GM23338 (cell line): ENCODE results near the gene PGM2. TPM values are rescaled to one million over a fixed set of nuclear protein-coding genes. Genes with fewer than 3 reads are reported as not detected.

Source experiments
- ATAC-seq: fragments of 200-7000 bp; cut with Tn5 transposase; 3 replicates; pipeline ENCODE4 v1.9.1; 2020
- DNase-seq: peaks from one replicate; pipeline ENCODE4 v3.0.0-alpha.2; 2015; ENCODE audit warnings: low spot score
- H2AFZ ChIP-seq: fragments of 200-600 bp; sonication (generic); 2 replicates; pipeline ENCODE4 v1.8.0; 2016; ENCODE audit warnings: antibody characterized with exemption, mild to moderate bottlenecking, moderate library complexity
- H3F3A ChIP-seq: fragments of 200-600 bp; sonication (generic); replicated peaks from 2 replicates; pipeline ENCODE4 v1.8.0; 2017; ENCODE audit warnings: antibody characterized with exemption, mixed run types, low read depth
- H3K27ac ChIP-seq: fragments of 200-600 bp; sonication (generic); 2 replicates; pipeline ENCODE4 v1.6.1; 2016; ENCODE audit warnings: low read depth
- H3K27me3 ChIP-seq: fragments of 200-600 bp; sonication (generic); 2 replicates; pipeline ENCODE4 v1.8.0; 2016; ENCODE audit warnings: mild to moderate bottlenecking, mixed run types, moderate library complexity; ENCODE audit not compliant: insufficient read depth
- H3K36me3 ChIP-seq: fragments of 200-600 bp; sonication (generic); 2 replicates; pipeline ENCODE4 v1.8.0; 2016; ENCODE audit warnings: mild to moderate bottlenecking; ENCODE audit not compliant: insufficient read depth
- H3K4me1 ChIP-seq: fragments of 200-600 bp; sonication (generic); 2 replicates; pipeline ENCODE4 v1.8.0; 2016; ENCODE audit warnings: mild to moderate bottlenecking, moderate library complexity; ENCODE audit not compliant: insufficient read depth
- H3K4me2 ChIP-seq: fragments of 200-600 bp; sonication (generic); 2 replicates; pipeline ENCODE4 v1.7.1; 2017; ENCODE audit warnings: mixed run types
- H3K4me3 ChIP-seq: fragments of 200-600 bp; sonication (generic); 2 replicates; pipeline ENCODE4 v1.6.1; 2016; ENCODE audit warnings: mixed run types
- H3K79me2 ChIP-seq: fragments of 200-600 bp; sonication (generic); replicated peaks from 2 replicates; pipeline ENCODE4 v1.8.0; 2017; ENCODE audit warnings: mild to moderate bottlenecking; ENCODE audit not compliant: insufficient read depth
- H3K9me2 ChIP-seq: fragments of 200-600 bp; sonication (generic); 2 replicates; pipeline ENCODE4 v1.8.0; 2017; ENCODE audit not compliant: insufficient read depth
- H4K20me1 ChIP-seq: fragments of 200-600 bp; sonication (generic); replicated peaks from 2 replicates; pipeline ENCODE4 v1.8.0; 2017; ENCODE audit warnings: mild to moderate bottlenecking; ENCODE audit not compliant: insufficient read depth
- H3K27ac Mint-ChIP-seq: 2 replicates; pipeline ENCODE4 v1.8.0; 2020; ENCODE audit warnings: inconsistent platforms, mild to moderate bottlenecking, moderate library complexity, mixed read lengths
- H3K27me3 Mint-ChIP-seq: 3 replicates; pipeline ENCODE4 v1.8.0; 2022; ENCODE audit warnings: low read depth, mild to moderate bottlenecking, moderate library complexity, mixed read lengths, inconsistent platforms; ENCODE audit not compliant: insufficient read depth, poor library complexity
- H3K36me3 Mint-ChIP-seq: 3 replicates; pipeline ENCODE4 v1.8.0; 2021; ENCODE audit warnings: low read depth, mild to moderate bottlenecking, inconsistent platforms, moderate library complexity, mixed read lengths
- H3K4me1 Mint-ChIP-seq: 3 replicates; pipeline ENCODE4 v1.8.0; 2020; ENCODE audit warnings: mild to moderate bottlenecking, inconsistent platforms, mixed read lengths
- H3K4me3 Mint-ChIP-seq: 3 replicates; pipeline ENCODE4 v1.8.0; 2021; ENCODE audit warnings: moderate library complexity, mild to moderate bottlenecking, inconsistent platforms, mixed read lengths
- H3K9me3 Mint-ChIP-seq: 3 replicates; pipeline ENCODE4 v1.8.0; 2020; ENCODE audit warnings: moderate library complexity, mild to moderate bottlenecking, inconsistent platforms, mixed read lengths
- ETS1 ChIP-seq: IDR thresholded peaks from 2 replicates; pipeline ENCODE4 v1.6.1; 2016; ENCODE audit warnings: antibody characterized with exemption
- EZH2 ChIP-seq: fragments of 200-600 bp; sonication (generic); IDR thresholded peaks from one replicate; pipeline ENCODE4 v1.8.0; 2017; ENCODE audit warnings: antibody characterized with exemption, mild to moderate bottlenecking, low read depth; ENCODE audit not compliant: unreplicated experiment
- JUNB ChIP-seq: IDR thresholded peaks from one replicate; pipeline ENCODE4 v1.6.1; 2016; ENCODE audit warnings: antibody characterized with exemption; ENCODE audit not compliant: unreplicated experiment
- NANOG ChIP-seq: IDR thresholded peaks from 2 replicates; pipeline ENCODE4 v1.6.1; 2016; ENCODE audit warnings: antibody characterized with exemption, borderline replicate concordance
- REST ChIP-seq: IDR thresholded peaks from one replicate; pipeline ENCODE4 v1.6.1; 2018; ENCODE audit warnings: antibody characterized with exemption; ENCODE audit not compliant: unreplicated experiment
- polyA plus RNA-seq: library from polyadenylated mRNA; unstranded; fragments of >200 nt; fragmentation: Nextera tagmentation; extraction: Ambion mirVana; gene quantifications from 2 replicates; pipeline ENCODE4 v1.2.1, GENCODE V29; 2016
- total RNA-seq: library from RNA; depleted of rRNA; stranded (reverse); fragments of >200 nt; shearing (Covaris generic); gene quantifications from 2 replicates; pipeline ENCODE4 v1.2.3, GENCODE V29; 2014
- TF ChIP-seq, protein P1 (sequence below): fragments of 250-450 bp; sonication (Bioruptor Pico); IDR thresholded peaks from 2 replicates; pipeline ENCODE4 v1.5.0; 2020; ENCODE audit warnings: mild to moderate bottlenecking, moderate library complexity

The PGM2 gene
- total and polyA plus RNA-seq, 2 experiments from 2014 or later = 11.4 to 30.8 TPM

DNA sequence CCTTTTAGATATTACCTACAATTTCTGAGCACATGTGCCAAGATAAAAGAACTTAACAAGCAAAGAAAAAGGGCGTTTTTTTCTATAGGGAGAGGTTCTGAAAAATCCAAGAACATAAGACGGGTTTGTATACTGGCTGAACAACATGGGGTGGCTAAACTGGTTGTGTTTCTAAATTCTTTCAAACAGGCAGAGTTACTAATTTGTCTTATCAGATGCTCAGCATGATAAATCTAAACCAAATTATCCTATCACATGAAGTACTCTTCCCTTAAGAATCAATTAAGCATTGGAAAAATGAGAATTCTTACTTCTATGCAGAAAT is 45.4 kb upstream of the PGM2 start:
- no peaks in the 10 kb centered on the region for H3K36me3 ChIP-seq
- H3K4me2 ChIP-seq = no peak overlapping the region
- H2AFZ ChIP-seq = no peak overlapping the region

More for the DNA sequence above, 45.4 kb upstream of the PGM2 start:
- Histone ChIP-seq H3F3A (no peaks in the 10 kb centered on the region), H3K79me2 (no peaks in the 10 kb centered on the region), H3K4me1 (no peaks in the 10 kb centered on the region), H3K9me2 (0 out of 2 replicates have a peak, but pooled peaks cover 4% of the 10 kb centered on the region), H3K4me3 (no peak overlapping the region), H3K27me3 (no peaks in the 10 kb centered on the region), H3K27ac (no peak overlapping the region), H4K20me1 (no peaks in the 10 kb centered on the region)
- Mint-ChIP-seq H3K36me3 (no peaks in the 10 kb centered on the region), H3K4me1 (peaks cover 3% of the 10 kb centered on the region; the same call in 2 of the 3 replicates), H3K27me3 (no peaks in the 10 kb centered on the region), H3K9me3 (no peaks in the 10 kb centered on the region; the same call in 2 of the 3 replicates), H3K27ac (no peak overlapping the region), H3K4me3 (no peak overlapping the region)
- DNase-seq (no peak), ATAC-seq (no peak)
- no peak for TF ChIP-seq EZH2
- TF ChIP-seq ETS1 = no peak
- no peak for TF ChIP-seq NANOG
- TF ChIP-seq, protein P1, sequence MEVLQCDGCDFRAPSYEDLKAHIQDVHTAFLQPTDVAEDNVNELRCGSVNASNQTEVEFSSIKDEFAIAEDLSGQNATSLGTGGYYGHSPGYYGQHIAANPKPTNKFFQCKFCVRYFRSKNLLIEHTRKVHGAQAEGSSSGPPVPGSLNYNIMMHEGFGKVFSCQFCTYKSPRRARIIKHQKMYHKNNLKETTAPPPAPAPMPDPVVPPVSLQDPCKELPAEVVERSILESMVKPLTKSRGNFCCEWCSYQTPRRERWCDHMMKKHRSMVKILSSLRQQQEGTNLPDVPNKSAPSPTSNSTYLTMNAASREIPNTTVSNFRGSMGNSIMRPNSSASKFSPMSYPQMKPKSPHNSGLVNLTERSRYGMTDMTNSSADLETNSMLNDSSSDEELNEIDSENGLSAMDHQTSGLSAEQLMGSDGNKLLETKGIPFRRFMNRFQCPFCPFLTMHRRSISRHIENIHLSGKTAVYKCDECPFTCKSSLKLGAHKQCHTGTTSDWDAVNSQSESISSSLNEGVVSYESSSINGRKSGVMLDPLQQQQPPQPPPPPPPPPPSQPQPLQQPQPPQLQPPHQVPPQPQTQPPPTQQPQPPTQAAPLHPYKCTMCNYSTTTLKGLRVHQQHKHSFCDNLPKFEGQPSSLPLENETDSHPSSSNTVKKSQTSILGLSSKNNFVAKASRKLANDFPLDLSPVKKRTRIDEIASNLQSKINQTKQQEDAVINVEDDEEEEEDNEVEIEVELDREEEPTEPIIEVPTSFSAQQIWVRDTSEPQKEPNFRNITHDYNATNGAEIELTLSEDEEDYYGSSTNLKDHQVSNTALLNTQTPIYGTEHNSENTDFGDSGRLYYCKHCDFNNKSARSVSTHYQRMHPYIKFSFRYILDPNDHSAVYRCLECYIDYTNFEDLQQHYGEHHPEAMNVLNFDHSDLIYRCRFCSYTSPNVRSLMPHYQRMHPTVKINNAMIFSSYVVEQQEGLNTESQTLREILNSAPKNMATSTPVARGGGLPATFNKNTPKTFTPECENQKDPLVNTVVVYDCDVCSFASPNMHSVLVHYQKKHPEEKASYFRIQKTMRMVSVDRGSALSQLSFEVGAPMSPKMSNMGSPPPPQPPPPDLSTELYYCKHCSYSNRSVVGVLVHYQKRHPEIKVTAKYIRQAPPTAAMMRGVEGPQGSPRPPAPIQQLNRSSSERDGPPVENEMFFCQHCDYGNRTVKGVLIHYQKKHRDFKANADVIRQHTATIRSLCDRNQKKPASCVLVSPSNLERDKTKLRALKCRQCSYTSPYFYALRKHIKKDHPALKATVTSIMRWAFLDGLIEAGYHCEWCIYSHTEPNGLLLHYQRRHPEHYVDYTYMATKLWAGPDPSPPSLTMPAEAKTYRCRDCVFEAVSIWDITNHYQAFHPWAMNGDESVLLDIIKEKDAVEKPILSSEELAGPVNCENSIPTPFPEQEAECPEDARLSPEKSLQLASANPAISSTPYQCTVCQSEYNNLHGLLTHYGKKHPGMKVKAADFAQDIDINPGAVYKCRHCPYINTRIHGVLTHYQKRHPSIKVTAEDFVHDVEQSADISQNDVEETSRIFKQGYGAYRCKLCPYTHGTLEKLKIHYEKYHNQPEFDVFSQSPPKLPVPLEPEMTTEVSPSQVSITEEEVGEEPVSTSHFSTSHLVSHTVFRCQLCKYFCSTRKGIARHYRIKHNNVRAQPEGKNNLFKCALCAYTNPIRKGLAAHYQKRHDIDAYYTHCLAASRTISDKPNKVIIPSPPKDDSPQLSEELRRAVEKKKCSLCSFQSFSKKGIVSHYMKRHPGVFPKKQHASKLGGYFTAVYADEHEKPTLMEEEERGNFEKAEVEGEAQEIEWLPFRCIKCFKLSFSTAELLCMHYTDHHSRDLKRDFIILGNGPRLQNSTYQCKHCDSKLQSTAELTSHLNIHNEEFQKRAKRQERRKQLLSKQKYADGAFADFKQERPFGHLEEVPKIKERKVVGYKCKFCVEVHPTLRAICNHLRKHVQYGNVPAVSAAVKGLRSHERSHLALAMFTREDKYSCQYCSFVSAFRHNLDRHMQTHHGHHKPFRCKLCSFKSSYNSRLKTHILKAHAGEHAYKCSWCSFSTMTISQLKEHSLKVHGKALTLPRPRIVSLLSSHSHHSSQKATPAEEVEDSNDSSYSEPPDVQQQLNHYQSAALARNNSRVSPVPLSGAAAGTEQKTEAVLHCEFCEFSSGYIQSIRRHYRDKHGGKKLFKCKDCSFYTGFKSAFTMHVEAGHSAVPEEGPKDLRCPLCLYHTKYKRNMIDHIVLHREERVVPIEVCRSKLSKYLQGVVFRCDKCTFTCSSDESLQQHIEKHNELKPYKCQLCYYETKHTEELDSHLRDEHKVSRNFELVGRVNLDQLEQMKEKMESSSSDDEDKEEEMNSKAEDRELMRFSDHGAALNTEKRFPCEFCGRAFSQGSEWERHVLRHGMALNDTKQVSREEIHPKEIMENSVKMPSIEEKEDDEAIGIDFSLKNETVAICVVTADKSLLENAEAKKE (CRISPR knock-in tag) = no peak
- no peak for TF ChIP-seq REST
- no peak for TF ChIP-seq JUNB
